NCI-H1436 (cell line): Measurements from ENCODE around the gene KLHL2.
A peak's percentile ranks its signal among the peaks of the same experiment; 100 is the strongest.
"Not testable (repeated sequence)": the region's sequence is repeated elsewhere in the genome, so short reads cannot be mapped to it uniquely, and the experiment has no call there.

Experiments used
- DNase-seq: peaks from one replicate; lab custom pipeline; 2025; lab: John Stamatoyannopoulos, UW

The KLHL2 gene

GRCh38 chr4:165207431-165208220 is at the start of gene KLHL2:
KLHL2 (plus strand) TSS chr4:165207561; CDS start chr4:165207877, 316 bp downstream.
- peak; percentile 50 for DNase-seq

- no peak for DNase-seq
These were observed 48.6 kb upstream of the KLHL2 start for GRCh38 chr4:165158762-165159161.

GRCh38 chr4:165164257-165164656 is 43.1 kb upstream of the KLHL2 start:
- DNase-seq, result no peak

- DNase-seq, result not testable (repeated sequence)
These were observed 40.5 kb upstream of the KLHL2 start for GRCh38 chr4:165166872-165167271.

GRCh38 chr4:165167650-165168049 is 39.7 kb upstream of the KLHL2 start:
- no peak for DNase-seq

- no peak for DNase-seq
These were observed 36.5 kb upstream of the KLHL2 start for GRCh38 chr4:165170819-165171218.

- not testable (repeated sequence) for DNase-seq
These were observed 31.9 kb upstream of the KLHL2 start for GRCh38 chr4:165175470-165175869.

- DNase-seq, result no peak
These were observed 31.5 kb upstream of the KLHL2 start for GRCh38 chr4:165175879-165176278.

GRCh38 chr4:165177725-165178666 is 29.4 kb upstream of the KLHL2 start:
- DNase-seq, result no peak

GRCh38 chr4:165184220-165184619 is 23.1 kb upstream of the KLHL2 start:
- no peak for DNase-seq

GRCh38 chr4:165184998-165185397 is 22.4 kb upstream of the KLHL2 start:
- DNase-seq, result not testable (repeated sequence)

- no peak for DNase-seq
These were observed 21.9 kb upstream of the KLHL2 start for GRCh38 chr4:165185448-165185847.

- DNase-seq, result no peak
These were observed 16.6 kb upstream of the KLHL2 start for GRCh38 chr4:165190591-165191347.

GRCh38 chr4:165191348-165191656 is 16.1 kb upstream of the KLHL2 start:
- DNase-seq, result no peak

- DNase-seq, result no peak
These were observed 15.4 kb upstream of the KLHL2 start for GRCh38 chr4:165191814-165192499.

- no peak for DNase-seq
These were observed 14.9 kb upstream of the KLHL2 start for GRCh38 chr4:165192500-165192898.

- DNase-seq, result no peak
These were observed 14.4 kb upstream of the KLHL2 start for GRCh38 chr4:165192956-165193355.

- DNase-seq, result no peak
These were observed 13.0 kb upstream of the KLHL2 start for GRCh38 chr4:165194368-165194767.

GRCh38 chr4:165198329-165198728 is 9.0 kb upstream of the KLHL2 start:
- no peak for DNase-seq

GRCh38 chr4:165199286-165199685 is 8.1 kb upstream of the KLHL2 start:
- no peak for DNase-seq

GRCh38 chr4:165199722-165200121 is 7.6 kb upstream of the KLHL2 start:
- no peak for DNase-seq

- DNase-seq, result no peak
These were observed 5.6 kb upstream of the KLHL2 start for GRCh38 chr4:165201806-165202205.
